AG04450 (cell line): ENCODE measurements around the gene ABLIM3. TPM values are rescaled to one million over a fixed set of nuclear protein-coding genes. Genes with fewer than 3 reads are reported as not detected.

Experiments used
- CTCF ChIA-PET: fragments of 300-600, 350-600 bp; formaldehyde crosslinking; extraction: SDS; loops from one replicate; lab custom pipeline; 2022; ENCODE audit warnings: antibody characterized with exemption, inconsistent platforms; lab: Charles Lee
- POLR2A ChIA-PET: fragments of 350-600 bp; formaldehyde crosslinking; extraction: SDS; loops from one replicate; lab custom pipeline; 2021; ENCODE audit warnings: antibody characterized with exemption, inconsistent platforms; lab: Yijun Ruan, JAX
- DNase-seq: peaks from one replicate; pipeline ENCODE4 v3.0.0-alpha.2; 2011; ENCODE audit warnings: low read depth, low spot score
- H3K27ac ChIP-seq: one replicate; pipeline ENCODE4 v1.5.1; 2012; ENCODE audit warnings: low read depth, low read length, control low read depth
- H3K27me3 ChIP-seq: one replicate; pipeline ENCODE4 v1.6.0; 2012; ENCODE audit warnings: low read length; ENCODE audit not compliant: control insufficient read depth, insufficient read depth
- H3K4me3 ChIP-seq: 2 replicates; pipeline ENCODE4 v1.5.1; 2011; ENCODE audit warnings: mild to moderate bottlenecking, low read depth, low read length, control low read depth
- H3K9me3 ChIP-seq: 2 replicates; pipeline ENCODE4 v1.5.1; 2012; ENCODE audit warnings: low read length; ENCODE audit not compliant: control insufficient read depth, insufficient read depth
- CTCF ChIP-seq: IDR thresholded peaks from 2 replicates; pipeline ENCODE4 v1.5.1; 2011; ENCODE audit warnings: low read depth, low read length, control low read depth, inconsistent platforms
- polyA plus RNA-seq: library from polyadenylated mRNA; depleted of rRNA; stranded (reverse); fragments of >200 nt; gene quantifications from 2 replicates; pipeline ENCODE4 v1.2.3, GENCODE V29; 2011

ABLIM3 gene
- polyA plus RNA-seq, 1 experiment = 52.6 TPM

- no peak for DNase-seq
- ChIA-PET POLR2A (no interaction called here), CTCF (interaction anchor here (0.7 to 3.6 kb wide), 16 partner anchors 9 to 434 kb away, joined by 3 to 55 read pairs (median 5); partner anchors contain the start of gene ABLIM3)
- H3K4me3 ChIP-seq = no peak overlapping the region
- no peaks in the 10 kb centered on the region for H3K9me3 ChIP-seq
- H3K27me3 ChIP-seq = no peaks in the 10 kb centered on the region
- H3K27ac ChIP-seq = no peak overlapping the region
- no peak for TF ChIP-seq CTCF
Observed at GRCh38 chr5:149129181-149129580, 12.1 kb upstream of the ABLIM3 start.

- no peak for DNase-seq
- H3K27me3 ChIP-seq = no peaks in the 10 kb centered on the region
Observed at GRCh38 chr5:149130121-149130914, 11.0 kb upstream of the ABLIM3 start.

GRCh38 chr5:149132474-149132873, 8.8 kb upstream of the ABLIM3 start:
- CTCF ChIA-PET = interaction anchor here (0.5 to 3.6 kb wide), 6 partner anchors 9 to 399 kb away, joined by 3 to 24 read pairs (median 4); partner anchors contain the start of gene ABLIM3
- H3K27ac ChIP-seq = no peak overlapping the region
- H3K27me3 ChIP-seq = no peaks in the 10 kb centered on the region
- TF ChIP-seq CTCF = no peak
- POLR2A ChIA-PET = interaction anchor here (0.7 kb wide), 1 partner anchor 11 kb away, joined by 3 read pairs; no protein-coding TSS in a partner anchor
- no peak overlapping the region for H3K4me3 ChIP-seq
- H3K9me3 ChIP-seq = no peaks in the 10 kb centered on the region
- DNase-seq = no peak

More at GRCh38 chr5:149130121-149130914, 11.0 kb upstream of the ABLIM3 start:
- Histone ChIP-seq H3K4me3 (no peak overlapping the region), H3K9me3 (no peaks in the 10 kb centered on the region), H3K27ac (no peak overlapping the region)
- peak; percentile 56 for TF ChIP-seq CTCF
- ChIA-PET POLR2A (no interaction called here), CTCF (interaction anchor here (0.6 to 3.6 kb wide), 31 partner anchors 10 to 433 kb away, joined by 3 to 55 read pairs (median 4); partner anchors contain the start of gene ABLIM3)

GRCh38 chr5:149133795-149134777, 7.2 kb upstream of the ABLIM3 start:
- H3K27ac ChIP-seq = peak overlapping the region; percentile 62
- DNase-seq = no peak
- CTCF ChIA-PET = interaction anchor here (0.6 to 2.2 kb wide), 6 partner anchors 8 to 403 kb away, joined by 3 to 8 read pairs (median 4); no protein-coding TSS in a partner anchor
- H3K27me3 ChIP-seq = no peaks in the 10 kb centered on the region
- H3K4me3 ChIP-seq = no peak overlapping the region
- TF ChIP-seq CTCF = no peak
- POLR2A ChIA-PET = interaction anchor here (0.5 kb wide), 1 partner anchor 89 kb away, joined by 3 read pairs; no protein-coding TSS in a partner anchor
- H3K9me3 ChIP-seq = no peaks in the 10 kb centered on the region
